Osteocyte (in vitro differentiated cells): ENCODE data around the gene DLG2. TPM values are rescaled to one million over a fixed set of nuclear protein-coding genes. Genes with fewer than 3 reads are reported as not detected.

Experiments used
- DNase-seq: peaks from one replicate; pipeline ENCODE4 v3.0.0; 2021; ENCODE audit warnings: mixed read lengths; ENCODE audit not compliant: unreplicated experiment; ENCODE audit errors: extremely low spot score
- H3K27ac Mint-ChIP-seq: one replicate; pipeline ENCODE4 v1.8.0; 2021; ENCODE audit warnings: mild to moderate bottlenecking, mixed read lengths; ENCODE audit not compliant: unreplicated experiment
- H3K27me3 Mint-ChIP-seq: one replicate; pipeline ENCODE4 v1.8.0; 2021; ENCODE audit warnings: mixed read lengths; ENCODE audit not compliant: unreplicated experiment
- H3K36me3 Mint-ChIP-seq: one replicate; pipeline ENCODE4 v1.8.0; 2021; ENCODE audit warnings: mixed read lengths; ENCODE audit not compliant: unreplicated experiment
- H3K4me1 Mint-ChIP-seq: one replicate; pipeline ENCODE4 v1.8.0; 2021; ENCODE audit warnings: mixed read lengths; ENCODE audit not compliant: unreplicated experiment
- H3K4me3 Mint-ChIP-seq: one replicate; pipeline ENCODE4 v1.8.0; 2021; ENCODE audit warnings: mild to moderate bottlenecking, moderate library complexity, mixed read lengths; ENCODE audit not compliant: unreplicated experiment
- H3K9me3 Mint-ChIP-seq: one replicate; pipeline ENCODE4 v1.8.0; 2021; ENCODE audit warnings: mixed read lengths; ENCODE audit not compliant: unreplicated experiment
- CTCF ChIP-seq: fragments of 200-600 bp; sonication (generic); IDR thresholded peaks from 2 replicates; pipeline ENCODE4 v1.5.0; 2021; ENCODE audit warnings: antibody characterized with exemption, mild to moderate bottlenecking, moderate library complexity
- total RNA-seq: library from RNA; stranded (reverse); gene quantifications from 2 replicates; pipeline ENCODE4 v1.2.1, GENCODE V29; 2021

Gene DLG2
- total RNA-seq, 1 donor from 2014 or later, result 2.1 TPM

GRCh38 chr11:84022695-84023094 is 1604.4 kb downstream of the DLG2 start:
- no peak for DNase-seq
- no peaks in the 10 kb centered on the region for H3K9me3 Mint-ChIP-seq
- no peaks in the 10 kb centered on the region for H3K36me3 Mint-ChIP-seq
- no peak overlapping the region for H3K4me3 Mint-ChIP-seq
- no peaks in the 10 kb centered on the region for H3K27me3 Mint-ChIP-seq
- TF ChIP-seq CTCF, result no peak
- H3K4me1 Mint-ChIP-seq, result peaks cover 2% of the 10 kb centered on the region
- H3K27ac Mint-ChIP-seq, result no peak overlapping the region

- H3K27me3 Mint-ChIP-seq, result no peaks in the 10 kb centered on the region
- H3K9me3 Mint-ChIP-seq, result no peaks in the 10 kb centered on the region
- H3K36me3 Mint-ChIP-seq, result no peaks in the 10 kb centered on the region
- no peak overlapping the region for H3K27ac Mint-ChIP-seq
- DNase-seq, result no peak
- no peak for TF ChIP-seq CTCF
- peaks cover 2% of the 10 kb centered on the region for H3K4me1 Mint-ChIP-seq
- H3K4me3 Mint-ChIP-seq, result no peak overlapping the region
Measured at GRCh38 chr11:84022201-84022600, 1604.9 kb downstream of the DLG2 start.

- no peaks in the 10 kb centered on the region for H3K36me3 Mint-ChIP-seq
- no peak overlapping the region for H3K27ac Mint-ChIP-seq
- H3K9me3 Mint-ChIP-seq, result no peaks in the 10 kb centered on the region
- peaks cover 2% of the 10 kb centered on the region for H3K4me1 Mint-ChIP-seq
- no peak for DNase-seq
- H3K27me3 Mint-ChIP-seq, result no peaks in the 10 kb centered on the region
- H3K4me3 Mint-ChIP-seq, result no peak overlapping the region
- TF ChIP-seq CTCF, result no peak
Measured at GRCh38 chr11:84021291-84021690, 1605.9 kb downstream of the DLG2 start.

GRCh38 chr11:84019571-84020194 is 1607.5 kb downstream of the DLG2 start:
- H3K27me3 Mint-ChIP-seq, result no peaks in the 10 kb centered on the region
- H3K36me3 Mint-ChIP-seq, result no peaks in the 10 kb centered on the region
- DNase-seq, result no peak
- H3K4me1 Mint-ChIP-seq, result peaks cover 2% of the 10 kb centered on the region
- no peak overlapping the region for H3K27ac Mint-ChIP-seq
- no peaks in the 10 kb centered on the region for H3K9me3 Mint-ChIP-seq
- no peak overlapping the region for H3K4me3 Mint-ChIP-seq
- no peak for TF ChIP-seq CTCF

GRCh38 chr11:84014539-84014938 is 1612.6 kb downstream of the DLG2 start:
- Mint-ChIP-seq H3K4me1 (peaks cover 1% of the 10 kb centered on the region), H3K9me3 (no peaks in the 10 kb centered on the region), H3K36me3 (no peaks in the 10 kb centered on the region), H3K27ac (no peak overlapping the region), H3K27me3 (no peaks in the 10 kb centered on the region), H3K4me3 (no peak overlapping the region)
- DNase-seq, result no peak
- no peak for TF ChIP-seq CTCF
